ENCODE measurements around the gene KIRREL2. TPM values are rescaled to one million over a fixed set of nuclear protein-coding genes. Genes with fewer than 3 reads are reported as not detected.

Gene KIRREL2
- total RNA-seq, 1 donor from 2014 or later = 0.12 TPM

- H3K27ac ChIP-seq = no peak overlapping the region
- no peak for ATAC-seq
- TF ChIP-seq CTCF (IDR thresholded peaks at IDR 0.05) = no peak
- H3K27me3 ChIP-seq (ENCODE audit: low read depth) = peaks cover 34% of the 10 kb centered on the region
- no peaks in the 10 kb centered on the region for H3K36me3 ChIP-seq
- intact Hi-C loops (cut with DNase I) = no loop called here
- H3K9me3 ChIP-seq = no peaks in the 10 kb centered on the region
- peaks cover 18% of the 10 kb centered on the region for H3K4me1 ChIP-seq
- H3K4me3 ChIP-seq = no peak overlapping the region
- DNase-seq = no peak
Observed at GRCh38 chr19:35871611-35872010, 14.9 kb downstream of the KIRREL2 start.

- DNase-seq (no peak), ATAC-seq (no peak)
- intact Hi-C loops (cut with DNase I) = no loop called here
- no peak for TF ChIP-seq CTCF (IDR thresholded peaks at IDR 0.05)
- Histone ChIP-seq H3K36me3 (no peaks in the 10 kb centered on the region), H3K27me3 (ENCODE audit: low read depth) (peaks cover 34% of the 10 kb centered on the region), H3K4me3 (no peak overlapping the region), H3K9me3 (no peaks in the 10 kb centered on the region), H3K4me1 (peaks cover 18% of the 10 kb centered on the region), H3K27ac (no peak overlapping the region)
Observed at GRCh38 chr19:35872180-35872579, 15.5 kb downstream of the KIRREL2 start.

GRCh38 chr19:35874392-35874930, 17.8 kb downstream of the KIRREL2 start:
- H3K36me3 ChIP-seq = no peaks in the 10 kb centered on the region
- no peak for TF ChIP-seq CTCF (IDR thresholded peaks at IDR 0.05)
- H3K4me1 ChIP-seq = peaks cover 9% of the 10 kb centered on the region
- no peak overlapping the region for H3K27ac ChIP-seq
- H3K4me3 ChIP-seq = no peak overlapping the region
- no peak for DNase-seq
- peaks cover 37% of the 10 kb centered on the region for H3K27me3 ChIP-seq (ENCODE audit: low read depth)
- no peaks in the 10 kb centered on the region for H3K9me3 ChIP-seq
- no peak for ATAC-seq
- intact Hi-C loops (cut with DNase I) = no loop called here

GRCh38 chr19:35879068-35879467, 22.4 kb downstream of the KIRREL2 start:
- H3K4me1 ChIP-seq = peaks cover 4% of the 10 kb centered on the region
- no peaks in the 10 kb centered on the region for H3K9me3 ChIP-seq
- H3K36me3 ChIP-seq = no peaks in the 10 kb centered on the region
- DNase-seq (no peak), ATAC-seq (no peak)
- intact Hi-C loops (cut with DNase I) = no loop called here
- H3K4me3 ChIP-seq = no peak overlapping the region
- no peak overlapping the region for H3K27ac ChIP-seq
- no peak for TF ChIP-seq CTCF (IDR thresholded peaks at IDR 0.05)
- peaks cover 8% of the 10 kb centered on the region for H3K27me3 ChIP-seq (ENCODE audit: low read depth)

- no peak for TF ChIP-seq CTCF (IDR thresholded peaks at IDR 0.05)
- H3K4me3 ChIP-seq = no peak overlapping the region
- H3K27me3 ChIP-seq (ENCODE audit: low read depth) = peaks cover 8% of the 10 kb centered on the region
- intact Hi-C loops (cut with DNase I) = loop anchor here (5.0 kb wide), 1 partner anchor 52 kb away; no protein-coding TSS in a partner anchor
- no peak overlapping the region for H3K27ac ChIP-seq
- peak; percentile 93 for DNase-seq
- peak; percentile 93 to 94 for ATAC-seq
- no peaks in the 10 kb centered on the region for H3K9me3 ChIP-seq
- H3K36me3 ChIP-seq = no peaks in the 10 kb centered on the region
- H3K4me1 ChIP-seq = peaks cover 4% of the 10 kb centered on the region
Observed at GRCh38 chr19:35879770-35880317, 23.1 kb downstream of the KIRREL2 start.

Data from lower lobe of right lung (tissue), 2 donors.